Measurements from ENCODE around the gene C19orf25. TPM values are rescaled to one million over a fixed set of nuclear protein-coding genes. Genes with fewer than 3 reads are reported as not detected.

C19orf25 gene
- total RNA-seq, 2 donors from 2014 or later = 40.0 to 51.1 TPM

- peaks cover 85% of the 10 kb centered on the region for H3K36me3 ChIP-seq (ENCODE audit: control insufficient read depth, insufficient read depth, low read length)
- no peak overlapping the region for H3K4me3 Mint-ChIP-seq
- H3K27me3 Mint-ChIP-seq (ENCODE audit: insufficient read depth) = no peaks in the 10 kb centered on the region
- no peak overlapping the region for H3K4me3 ChIP-seq (ENCODE audit: low read length)
- no peak overlapping the region for H3K9ac ChIP-seq (ENCODE audit: extremely low read depth, low read length, poor library complexity, severe bottlenecking)
- H3K27ac Mint-ChIP-seq = no peak overlapping the region
- no peaks in the 10 kb centered on the region for H3K9me3 Mint-ChIP-seq
- H3K36me3 Mint-ChIP-seq (ENCODE audit: low read depth) = peaks cover 47% of the 10 kb centered on the region
- no peaks in the 10 kb centered on the region for H3K9me3 ChIP-seq (ENCODE audit: control insufficient read depth, low read length)
- H3K27ac ChIP-seq (ENCODE audit: low read depth, low read length) = peak overlapping the region; percentile 71
- no peaks in the 10 kb centered on the region for H3K4me1 ChIP-seq (ENCODE audit: control insufficient read depth, insufficient read depth, low read length)
- H3K4me1 Mint-ChIP-seq = no peaks in the 10 kb centered on the region
- TF ChIP-seq, protein P1, sequence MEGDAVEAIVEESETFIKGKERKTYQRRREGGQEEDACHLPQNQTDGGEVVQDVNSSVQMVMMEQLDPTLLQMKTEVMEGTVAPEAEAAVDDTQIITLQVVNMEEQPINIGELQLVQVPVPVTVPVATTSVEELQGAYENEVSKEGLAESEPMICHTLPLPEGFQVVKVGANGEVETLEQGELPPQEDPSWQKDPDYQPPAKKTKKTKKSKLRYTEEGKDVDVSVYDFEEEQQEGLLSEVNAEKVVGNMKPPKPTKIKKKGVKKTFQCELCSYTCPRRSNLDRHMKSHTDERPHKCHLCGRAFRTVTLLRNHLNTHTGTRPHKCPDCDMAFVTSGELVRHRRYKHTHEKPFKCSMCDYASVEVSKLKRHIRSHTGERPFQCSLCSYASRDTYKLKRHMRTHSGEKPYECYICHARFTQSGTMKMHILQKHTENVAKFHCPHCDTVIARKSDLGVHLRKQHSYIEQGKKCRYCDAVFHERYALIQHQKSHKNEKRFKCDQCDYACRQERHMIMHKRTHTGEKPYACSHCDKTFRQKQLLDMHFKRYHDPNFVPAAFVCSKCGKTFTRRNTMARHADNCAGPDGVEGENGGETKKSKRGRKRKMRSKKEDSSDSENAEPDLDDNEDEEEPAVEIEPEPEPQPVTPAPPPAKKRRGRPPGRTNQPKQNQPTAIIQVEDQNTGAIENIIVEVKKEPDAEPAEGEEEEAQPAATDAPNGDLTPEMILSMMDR (conservative IDR thresholded peaks at IDR 0.05) = no peak
- DNase-seq = no peak
- WGBS, 2 experiments (ENCODE audit: insufficient coverage in 1 of 2, insufficient read length in 1 of 2) = 94 to 95% methylated on average over 27 to 33 of the region's 33 CpGs
- H3K27me3 ChIP-seq (ENCODE audit: control insufficient read depth, insufficient read depth, low read length, poor library complexity, severe bottlenecking) = no peaks in the 10 kb centered on the region
Measured at GRCh38 chr19:1425102-1425837, 53.7 kb downstream of the C19orf25 start.

GRCh38 chr19:1424192-1424955, 54.6 kb downstream of the C19orf25 start:
- no peak overlapping the region for H3K4me3 Mint-ChIP-seq

GRCh38 chr19:1423436-1424191, 55.4 kb downstream of the C19orf25 start:
- TF ChIP-seq, protein P1 (conservative IDR thresholded peaks at IDR 0.05) = no peak
- Histone ChIP-seq H3K36me3 (ENCODE audit: control insufficient read depth, insufficient read depth, low read length) (peaks cover 84% of the 10 kb centered on the region), H3K27ac (ENCODE audit: low read depth, low read length) (peak overlapping the region; percentile 44), H3K27me3 (ENCODE audit: control insufficient read depth, insufficient read depth, low read length, poor library complexity, severe bottlenecking) (no peaks in the 10 kb centered on the region), H3K9me3 (ENCODE audit: control insufficient read depth, low read length) (no peaks in the 10 kb centered on the region), H3K4me1 (ENCODE audit: control insufficient read depth, insufficient read depth, low read length) (no peaks in the 10 kb centered on the region), H3K4me3 (ENCODE audit: low read length) (no peak overlapping the region), H3K9ac (ENCODE audit: extremely low read depth, low read length, poor library complexity, severe bottlenecking) (no peak overlapping the region)
- Mint-ChIP-seq H3K27ac (peak overlapping the region; percentile 69), H3K4me3 (no peak overlapping the region), H3K4me1 (no peaks in the 10 kb centered on the region), H3K9me3 (no peaks in the 10 kb centered on the region), H3K36me3 (ENCODE audit: low read depth) (peaks cover 53% of the 10 kb centered on the region), H3K27me3 (ENCODE audit: insufficient read depth) (no peaks in the 10 kb centered on the region)
- WGBS, 2 experiments (ENCODE audit: insufficient coverage in 1 of 2, insufficient read length in 1 of 2) = 92 to 97% methylated on average over 39 to 40 of the region's 40 CpGs
- DNase-seq = no peak

More at GRCh38 chr19:1424192-1424955, 54.6 kb downstream of the C19orf25 start:
- no peak for DNase-seq
- peaks cover 79% of the 10 kb centered on the region for H3K36me3 ChIP-seq (ENCODE audit: control insufficient read depth, insufficient read depth, low read length)
- H3K27ac ChIP-seq (ENCODE audit: low read depth, low read length) = peak overlapping the region; percentile 63
- H3K4me3 ChIP-seq (ENCODE audit: low read length) = no peak overlapping the region
- H3K36me3 Mint-ChIP-seq (ENCODE audit: low read depth) = peaks cover 47% of the 10 kb centered on the region
- no peak overlapping the region for H3K9ac ChIP-seq (ENCODE audit: extremely low read depth, low read length, poor library complexity, severe bottlenecking)
- no peaks in the 10 kb centered on the region for H3K4me1 Mint-ChIP-seq
- no peaks in the 10 kb centered on the region for H3K9me3 Mint-ChIP-seq
- WGBS, 2 experiments (ENCODE audit: insufficient coverage in 1 of 2, insufficient read length in 1 of 2) = 91 to 94% methylated on average over 18 to 39 of the region's 42 CpGs
- no peak overlapping the region for H3K27ac Mint-ChIP-seq
- no peaks in the 10 kb centered on the region for H3K27me3 ChIP-seq (ENCODE audit: control insufficient read depth, insufficient read depth, low read length, poor library complexity, severe bottlenecking)
- no peaks in the 10 kb centered on the region for H3K4me1 ChIP-seq (ENCODE audit: control insufficient read depth, insufficient read depth, low read length)
- H3K9me3 ChIP-seq (ENCODE audit: control insufficient read depth, low read length) = no peaks in the 10 kb centered on the region
- TF ChIP-seq, protein P1 (conservative IDR thresholded peaks at IDR 0.05) = no peak
- no peaks in the 10 kb centered on the region for H3K27me3 Mint-ChIP-seq (ENCODE audit: insufficient read depth)

Data from endodermal cell (in vitro differentiated cells).